MG63 (cell line): Measurements from ENCODE around the gene PRKAR2B. TPM values are rescaled to one million over a fixed set of nuclear protein-coding genes. Genes with fewer than 3 reads are reported as not detected.
"Not testable (repeated sequence)": the region's sequence is repeated elsewhere in the genome, so short reads cannot be mapped to it uniquely, and the experiment has no call there.

ENCODE experiments used
- DNase-seq: peaks from one replicate; pipeline ENCODE4 v3.0.0-alpha.2; 2020
- H3K27me3 ChIP-seq: fragments of 250-450 bp; sonication (Bioruptor Pico); 2 replicates; pipeline ENCODE4 v1.5.1; 2020; ENCODE audit warnings: mild to moderate bottlenecking, moderate library complexity
- H3K36me3 ChIP-seq: fragments of 250-450 bp; sonication (Bioruptor Pico); 2 replicates; pipeline ENCODE4 v1.5.1; 2020; ENCODE audit warnings: mild to moderate bottlenecking, moderate library complexity
- H3K4me3 ChIP-seq: fragments of 250-450 bp; sonication (Bioruptor Pico); 2 replicates; pipeline ENCODE4 v1.5.1; 2020; ENCODE audit warnings: mild to moderate bottlenecking, moderate library complexity
- H3K9me3 ChIP-seq: fragments of 250-450 bp; sonication (Bioruptor Pico); 2 replicates; pipeline ENCODE4 v1.5.1; 2020; ENCODE audit warnings: mild to moderate bottlenecking, moderate library complexity
- total RNA-seq: library from RNA; depleted of rRNA; stranded (reverse); fragments of >200 nt; shearing (Covaris generic); gene quantifications from 2 replicates; pipeline ENCODE4 v1.2.3, GENCODE V29; 2014; ENCODE audit warnings: low replicate concordance

Gene PRKAR2B
- total RNA-seq, 1 experiment from 2014 or later, result 1.3 TPM

DNA sequence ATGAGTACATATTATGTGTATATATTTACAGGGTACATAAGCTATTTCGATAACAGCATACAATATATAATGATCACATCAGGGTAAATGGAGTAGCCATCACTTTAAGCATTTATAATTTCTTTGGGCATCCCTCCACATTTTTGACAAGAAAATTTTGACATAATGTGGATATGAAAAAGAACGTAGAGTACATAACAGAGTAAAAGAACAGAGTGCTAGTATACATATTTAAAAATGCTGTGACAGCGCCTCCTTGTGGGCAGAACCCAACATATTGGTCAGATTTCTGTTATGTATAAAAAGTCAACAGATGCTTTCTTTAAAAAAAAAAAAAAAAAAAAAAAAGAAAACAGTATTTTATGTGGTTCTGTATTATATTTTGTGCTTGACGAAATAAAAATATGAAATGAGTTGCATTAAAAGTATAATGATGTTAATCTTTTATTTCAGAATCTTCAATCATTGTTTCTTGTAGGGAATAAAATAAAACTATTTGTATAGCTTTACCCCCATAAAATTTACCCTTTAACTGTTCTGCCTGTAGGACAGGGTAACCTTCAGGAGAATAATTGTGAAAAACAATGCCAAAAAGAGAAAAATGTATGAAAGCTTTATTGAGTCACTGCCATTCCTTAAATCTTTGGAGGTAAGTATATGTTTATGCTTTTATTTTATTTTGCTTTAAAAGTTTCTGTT, 106.0 kb downstream of the PRKAR2B start:
- H3K36me3 ChIP-seq, result no peaks in the 10 kb centered on the region
- H3K27me3 ChIP-seq, result no peaks in the 10 kb centered on the region
- peak; percentile 14 for DNase-seq
- H3K9me3 ChIP-seq, result no peaks in the 10 kb centered on the region
- no peak overlapping the region for H3K4me3 ChIP-seq

DNA sequence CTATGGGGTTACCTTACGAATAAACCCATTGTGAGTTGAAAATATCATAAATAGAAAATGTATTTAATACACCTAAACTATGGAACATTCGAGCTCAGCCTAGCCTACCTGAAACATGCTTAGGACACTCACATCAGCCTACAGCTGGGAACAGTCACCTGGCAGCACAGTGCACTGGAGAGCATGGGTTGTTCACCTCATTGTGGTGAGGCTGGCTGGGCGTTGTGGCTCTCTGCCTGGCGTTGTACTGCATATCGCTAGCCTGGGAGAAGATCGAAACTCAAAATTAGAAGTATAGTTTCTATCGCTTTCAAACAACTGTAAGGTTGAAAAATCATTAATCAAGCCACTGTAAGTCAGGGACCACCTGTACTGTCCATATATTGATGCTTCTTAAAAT, 107.0 kb downstream of the PRKAR2B start:
- Histone ChIP-seq H3K9me3 (no peaks in the 10 kb centered on the region), H3K4me3 (no peak overlapping the region), H3K27me3 (no peaks in the 10 kb centered on the region), H3K36me3 (no peaks in the 10 kb centered on the region)
- DNase-seq, result no peak

DNA sequence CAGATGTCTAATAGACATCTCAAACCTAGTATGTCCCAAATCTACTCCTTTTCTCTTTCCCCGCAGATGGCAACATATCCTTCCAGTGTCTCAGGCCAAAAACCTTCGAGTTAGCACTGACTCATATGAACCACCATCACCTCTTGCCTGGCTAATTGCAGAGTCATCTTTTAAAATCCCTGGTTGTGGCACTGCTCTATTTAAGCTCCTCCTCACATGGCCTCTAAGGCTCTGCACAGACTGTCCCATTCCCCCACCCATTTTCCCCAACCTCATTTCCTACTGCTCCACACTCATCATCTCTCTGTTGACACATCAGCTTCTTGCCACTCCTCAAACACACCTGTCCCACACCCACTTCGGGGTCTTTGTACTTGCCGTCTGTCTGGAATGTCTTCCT, 107.5 kb downstream of the PRKAR2B start:
- DNase-seq, result no peak

DNA sequence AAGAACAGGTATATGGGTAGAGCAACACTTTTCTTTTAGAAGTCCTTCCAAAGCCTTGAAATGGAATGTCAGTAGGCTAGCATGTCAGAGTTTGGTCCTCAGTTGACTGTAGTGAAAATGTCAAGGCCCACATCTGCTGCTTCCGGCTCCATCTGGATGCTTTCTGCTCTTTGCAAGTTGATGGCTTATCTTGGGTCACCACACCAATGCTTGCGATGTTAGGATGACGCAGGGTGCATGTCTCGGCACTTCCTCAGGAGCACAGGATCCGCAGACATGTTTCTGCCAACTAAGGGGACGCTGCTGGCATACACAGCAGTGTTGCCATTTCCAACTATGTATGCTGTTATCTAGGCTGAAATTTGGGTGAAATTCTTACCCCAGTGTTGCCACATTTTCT, 110.3 kb downstream of the PRKAR2B start:
- no peak for DNase-seq
- H3K4me3 ChIP-seq, result no peak overlapping the region
- H3K9me3 ChIP-seq, result no peaks in the 10 kb centered on the region
- H3K27me3 ChIP-seq, result no peaks in the 10 kb centered on the region
- no peaks in the 10 kb centered on the region for H3K36me3 ChIP-seq

More for the DNA sequence above, 107.5 kb downstream of the PRKAR2B start:
- Histone ChIP-seq H3K36me3 (no peaks in the 10 kb centered on the region), H3K4me3 (no peak overlapping the region), H3K27me3 (no peaks in the 10 kb centered on the region), H3K9me3 (no peaks in the 10 kb centered on the region)

DNA sequence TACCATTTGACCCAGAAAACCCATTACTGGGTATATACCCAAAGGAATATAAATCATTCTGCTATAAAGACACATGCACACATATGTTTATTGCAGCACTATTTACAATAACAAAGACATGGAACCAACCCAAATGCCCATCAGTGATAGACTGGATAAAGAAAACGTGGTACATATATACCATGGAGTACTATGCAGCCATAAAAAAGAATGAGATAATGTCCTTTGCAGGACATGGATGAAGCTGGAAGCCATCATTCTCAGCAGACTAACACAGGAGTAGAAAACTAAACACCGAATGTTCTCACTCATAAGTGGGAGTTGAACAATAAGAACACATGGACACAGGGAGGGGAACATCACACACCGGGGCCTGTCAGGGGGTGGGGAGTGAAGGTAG, 111.2 kb downstream of the PRKAR2B start:
- H3K27me3 ChIP-seq, DNase-seq, H3K36me3 ChIP-seq, H3K4me3 ChIP-seq, H3K9me3 ChIP-seq: not testable (repeated sequence)

DNA sequence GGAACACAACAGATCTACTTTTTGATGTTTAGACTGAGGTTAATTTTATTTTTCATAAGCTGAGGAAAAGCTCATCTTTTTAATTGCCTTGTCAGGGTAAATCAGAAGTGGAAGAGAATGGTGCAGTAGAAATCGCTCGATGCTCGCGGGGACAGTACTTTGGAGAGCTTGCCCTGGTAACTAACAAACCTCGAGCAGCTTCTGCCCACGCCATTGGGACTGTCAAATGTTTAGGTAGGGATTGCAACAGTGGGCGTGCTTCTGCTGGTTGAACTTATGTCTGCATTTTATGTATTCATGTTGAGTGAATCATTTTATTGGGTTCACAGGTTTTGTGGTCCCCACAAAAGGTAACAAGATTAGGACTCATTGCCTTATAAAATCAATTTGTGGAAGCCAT, 112.6 kb downstream of the PRKAR2B start:
- no peak overlapping the region for H3K4me3 ChIP-seq
- no peaks in the 10 kb centered on the region for H3K36me3 ChIP-seq
- no peaks in the 10 kb centered on the region for H3K9me3 ChIP-seq
- H3K27me3 ChIP-seq, result no peaks in the 10 kb centered on the region
- DNase-seq, result no peak

DNA sequence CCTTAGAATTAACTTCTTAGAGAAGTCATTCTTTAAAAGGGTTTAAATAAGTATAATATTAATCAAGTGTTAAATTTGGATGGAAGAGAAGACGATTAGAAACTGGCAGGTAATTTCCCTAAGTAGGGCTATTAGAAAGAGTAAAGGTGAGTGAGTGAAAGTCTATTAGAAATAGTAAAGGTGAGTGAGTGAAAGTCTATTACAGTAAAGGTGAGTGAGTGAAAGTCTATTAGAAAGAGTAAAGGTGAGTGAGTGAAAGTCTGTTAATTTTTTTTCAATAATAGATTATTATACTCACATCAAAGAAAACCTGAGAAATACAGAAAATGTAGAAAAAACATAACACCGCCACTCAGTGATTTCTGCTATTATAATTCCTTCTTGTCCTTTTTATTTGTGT, 113.5 kb downstream of the PRKAR2B start:
- DNase-seq, result no peak
- Histone ChIP-seq H3K9me3 (no peaks in the 10 kb centered on the region), H3K27me3 (no peaks in the 10 kb centered on the region), H3K4me3 (no peak overlapping the region), H3K36me3 (no peaks in the 10 kb centered on the region)

DNA sequence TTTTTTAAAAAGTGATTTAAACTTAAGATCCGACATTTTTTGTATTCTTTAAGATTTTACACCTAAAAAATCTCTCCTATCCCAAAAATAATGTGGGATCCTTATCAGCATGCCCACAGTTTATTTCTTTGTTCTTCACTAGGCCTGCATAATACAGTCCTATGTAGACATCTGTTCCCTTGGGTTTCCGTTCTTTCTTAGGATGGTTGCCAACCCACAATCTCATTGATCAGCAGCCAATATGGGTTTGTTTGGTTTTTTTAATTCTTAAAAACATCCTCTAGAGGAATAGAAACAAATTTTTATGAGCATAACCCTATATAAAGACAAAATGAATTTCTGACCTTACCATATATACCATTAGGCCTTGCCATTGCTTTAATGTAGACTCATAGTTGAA, 115.9 kb downstream of the PRKAR2B start:
- DNase-seq, result no peak
- no peak overlapping the region for H3K4me3 ChIP-seq
- H3K36me3 ChIP-seq, result no peaks in the 10 kb centered on the region

DNA sequence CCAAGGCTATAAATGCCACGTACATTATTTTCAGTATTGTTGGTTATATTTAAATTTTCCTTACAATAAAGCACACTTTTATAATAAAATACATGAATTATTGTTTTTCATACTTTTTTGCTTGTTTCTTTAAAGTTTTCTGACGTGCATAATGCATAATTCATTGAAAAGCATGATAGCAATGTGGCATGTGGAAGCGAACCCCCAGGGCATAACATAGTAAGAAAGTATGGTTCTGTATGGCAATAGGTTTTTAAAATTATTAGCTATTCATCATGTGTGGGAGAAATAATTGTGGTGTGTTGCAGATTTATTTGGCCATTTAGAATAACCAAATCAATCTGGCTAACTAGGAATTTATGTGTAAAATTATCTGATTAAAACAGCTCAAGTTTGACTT, 116.9 kb downstream of the PRKAR2B start:
- no peaks in the 10 kb centered on the region for H3K36me3 ChIP-seq
- no peaks in the 10 kb centered on the region for H3K9me3 ChIP-seq
- H3K27me3 ChIP-seq, result no peaks in the 10 kb centered on the region
- H3K4me3 ChIP-seq, result no peak overlapping the region
- no peak for DNase-seq

More for the DNA sequence above, 115.9 kb downstream of the PRKAR2B start:
- no peaks in the 10 kb centered on the region for H3K9me3 ChIP-seq
- H3K27me3 ChIP-seq, result no peaks in the 10 kb centered on the region

DNA sequence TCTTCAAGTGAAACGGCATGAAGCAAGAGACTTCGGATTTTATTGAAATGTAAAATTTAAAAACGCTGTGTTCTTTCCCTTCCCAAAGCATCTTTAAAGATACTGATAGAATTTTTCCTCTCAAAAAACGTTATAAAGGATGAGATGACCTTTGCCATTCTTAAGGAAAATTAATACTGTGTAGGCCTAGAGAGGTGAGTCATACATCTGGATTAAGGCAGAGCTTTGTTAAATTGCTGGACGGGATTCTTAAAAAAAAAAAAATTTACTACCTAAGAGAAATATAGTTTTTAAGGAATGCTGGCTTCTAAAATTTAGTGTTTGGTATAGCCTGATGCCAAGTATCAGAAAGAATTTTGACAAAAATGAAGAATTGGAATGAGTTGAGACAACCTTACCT, 118.0 kb downstream of the PRKAR2B start:
- Histone ChIP-seq H3K4me3 (no peak overlapping the region), H3K27me3 (no peaks in the 10 kb centered on the region), H3K9me3 (no peaks in the 10 kb centered on the region), H3K36me3 (no peaks in the 10 kb centered on the region)
- DNase-seq, result no peak

DNA sequence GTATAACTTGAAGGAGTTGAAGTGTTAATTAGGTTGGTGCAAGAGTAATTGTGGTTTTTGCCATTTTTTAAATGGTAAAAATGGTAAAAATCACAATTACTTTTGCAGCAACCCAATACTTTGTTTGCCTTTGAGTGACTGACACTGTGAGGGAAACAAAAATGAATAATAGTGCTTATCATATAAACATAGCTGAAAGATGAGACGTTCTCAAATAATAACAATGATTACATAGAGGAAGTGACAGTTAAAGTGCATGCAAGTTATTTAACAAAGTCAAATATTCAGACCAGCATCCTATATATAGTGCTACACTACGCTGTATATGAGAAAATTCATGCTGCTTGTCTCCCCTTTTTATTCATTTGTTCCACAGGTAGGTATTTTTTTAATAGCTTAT, 119.6 kb downstream of the PRKAR2B start:
- Histone ChIP-seq H3K27me3 (no peaks in the 10 kb centered on the region), H3K4me3 (no peak overlapping the region), H3K36me3 (no peaks in the 10 kb centered on the region), H3K9me3 (no peaks in the 10 kb centered on the region)
- no peak for DNase-seq

DNA sequence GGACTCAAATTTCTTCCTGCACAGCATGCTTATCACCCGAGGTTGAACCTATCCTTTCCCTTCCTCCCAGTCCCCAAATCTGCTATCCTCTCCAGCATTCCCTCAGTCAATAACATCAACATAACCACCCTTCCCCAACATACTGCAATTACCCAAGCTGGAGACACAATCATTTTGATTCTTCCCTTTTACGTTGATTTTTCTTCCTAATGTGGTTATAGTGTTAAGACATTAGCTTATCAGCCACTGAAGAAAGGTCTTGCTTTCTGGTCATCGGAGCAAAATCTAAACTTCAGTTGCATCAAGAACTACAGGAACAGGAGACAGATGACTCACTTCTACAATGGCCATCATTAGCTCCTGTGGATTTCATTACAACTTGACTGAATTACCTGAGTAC, 120.8 kb downstream of the PRKAR2B start:
- no peak for DNase-seq
- H3K4me3 ChIP-seq, result no peak overlapping the region
- H3K9me3 ChIP-seq, result no peaks in the 10 kb centered on the region
- no peaks in the 10 kb centered on the region for H3K36me3 ChIP-seq
- no peaks in the 10 kb centered on the region for H3K27me3 ChIP-seq

DNA sequence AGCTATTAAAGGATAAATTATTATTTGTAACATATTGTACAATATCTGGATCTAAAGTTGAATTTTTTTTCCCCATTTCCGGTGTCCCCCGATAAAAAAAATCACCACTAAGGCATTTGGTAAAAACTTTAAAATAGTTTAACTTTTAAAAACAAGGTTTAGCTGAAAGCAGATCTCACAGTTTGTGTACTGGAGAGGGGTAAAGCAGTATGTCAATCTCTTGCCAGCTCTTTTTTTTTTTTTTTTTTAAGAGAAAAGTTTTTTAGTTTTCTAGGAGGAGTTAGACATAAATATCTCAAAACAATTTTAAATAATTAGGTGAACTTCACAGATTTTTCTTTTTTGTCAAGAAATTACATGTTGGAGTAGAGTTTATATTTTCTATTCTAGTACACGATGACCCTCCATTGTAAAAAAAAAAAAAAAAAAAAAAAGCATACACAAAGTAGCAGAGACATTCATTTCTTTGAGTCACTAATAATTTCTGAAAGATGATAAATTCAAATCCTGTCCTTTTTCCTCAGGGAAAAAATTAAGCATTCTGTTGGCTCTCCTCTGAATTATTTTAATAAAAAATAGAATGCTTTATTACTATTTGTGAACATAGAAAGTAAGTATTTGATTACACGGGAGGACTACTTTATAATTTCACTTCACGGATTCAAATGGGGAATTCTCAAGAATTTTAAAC, 122.4 kb downstream of the PRKAR2B start:
- Histone ChIP-seq H3K36me3 (no peaks in the 10 kb centered on the region), H3K27me3 (no peaks in the 10 kb centered on the region), H3K9me3 (no peaks in the 10 kb centered on the region), H3K4me3 (peak overlapping the region; percentile 77)
- no peak for DNase-seq

DNA sequence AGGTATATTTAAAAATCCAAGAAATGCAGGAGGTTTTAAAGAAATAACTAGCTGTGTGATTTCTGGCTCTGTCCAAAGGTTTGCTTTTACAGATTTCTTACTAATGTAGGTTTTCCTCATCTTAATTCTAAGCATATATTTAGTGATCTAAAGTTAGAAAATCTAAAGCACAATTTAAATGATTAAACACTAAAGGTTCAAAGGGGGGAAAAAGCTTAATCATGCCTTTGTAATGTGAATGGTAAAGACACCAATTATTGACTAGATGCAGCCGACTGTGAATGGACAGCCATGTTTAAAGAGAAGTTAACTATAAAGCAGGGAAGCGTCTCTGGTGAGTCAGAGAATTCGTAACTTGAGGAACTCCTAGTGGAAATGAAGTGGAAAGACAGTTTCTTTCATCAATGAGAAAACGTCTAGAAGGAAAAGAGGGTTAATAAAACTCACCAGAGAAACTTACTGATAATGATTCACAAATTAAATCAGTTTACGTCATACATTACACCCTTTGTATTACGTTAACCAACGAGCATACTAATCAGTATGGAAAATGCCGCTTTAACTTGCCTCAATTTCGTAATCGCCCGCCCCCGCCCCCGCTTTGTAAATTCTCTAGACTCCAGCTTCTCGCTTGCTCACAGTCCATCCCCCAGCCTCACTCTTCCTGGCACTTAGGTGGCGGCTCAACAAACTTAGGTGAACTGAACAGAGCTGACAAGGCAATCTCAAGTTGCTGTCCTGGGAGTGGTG, 123.2 kb downstream of the PRKAR2B start:
- Histone ChIP-seq H3K36me3 (no peaks in the 10 kb centered on the region), H3K4me3 (peak overlapping the region; percentile 77), H3K27me3 (no peaks in the 10 kb centered on the region), H3K9me3 (no peaks in the 10 kb centered on the region)
- DNase-seq, result peak; percentile 26

DNA sequence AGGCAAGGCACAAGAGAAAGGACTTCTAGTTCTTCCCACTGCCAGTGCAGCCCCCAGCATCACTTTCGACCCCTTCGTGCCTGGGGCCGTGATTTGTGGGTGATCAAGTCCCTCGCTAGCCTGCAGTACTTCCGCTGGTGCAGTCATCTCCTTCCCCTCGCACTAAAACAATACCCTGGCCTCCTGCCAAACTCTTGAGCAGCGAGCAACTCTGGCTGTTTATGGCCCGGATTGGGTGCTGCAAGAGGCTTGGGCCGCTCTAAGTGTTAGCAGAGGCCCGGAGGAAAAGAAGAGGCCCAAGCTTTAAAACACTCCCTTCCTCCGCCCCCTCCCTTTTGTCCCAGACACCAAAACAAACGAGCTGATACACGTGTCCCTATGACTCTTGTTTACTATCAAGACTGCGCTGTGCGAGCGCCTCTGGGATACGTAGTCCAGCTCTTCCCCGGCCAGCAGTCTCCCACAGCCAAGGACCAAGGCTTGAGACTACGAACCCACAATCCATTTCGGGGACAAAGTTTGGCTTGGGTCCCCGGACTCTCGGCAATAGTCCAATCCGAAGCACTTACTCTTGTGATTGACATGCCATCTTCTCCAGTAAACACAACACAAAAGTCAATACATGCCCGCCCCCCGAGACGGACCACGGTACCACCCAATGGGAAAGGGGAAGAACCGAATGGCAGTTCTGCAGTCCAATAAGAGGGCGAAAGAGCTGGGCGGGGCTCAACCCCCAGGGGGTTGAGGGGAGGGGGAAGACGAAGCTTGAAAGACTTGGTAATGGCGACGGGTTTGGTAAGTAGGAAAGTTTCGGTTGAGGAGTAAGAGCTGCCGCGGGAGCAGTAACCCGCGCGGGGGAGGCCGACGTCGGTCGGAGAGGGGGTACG, 124.0 kb downstream of the PRKAR2B start, which contains the start of gene HBP1:
TSS of gene HBP1 (plus strand) at position 771 of the 887 bp plus-strand sequence. CDS start 10,891 bp downstream, outside the sequence.
- peak within 1 kb of the TSS; percentile 77 for H3K4me3 ChIP-seq
- H3K27me3 ChIP-seq, result no peaks in the 10 kb centered on the region
- peak; percentile 95 for DNase-seq
- no peaks in the 10 kb centered on the region for H3K36me3 ChIP-seq
- no peaks in the 10 kb centered on the region for H3K9me3 ChIP-seq

DNA sequence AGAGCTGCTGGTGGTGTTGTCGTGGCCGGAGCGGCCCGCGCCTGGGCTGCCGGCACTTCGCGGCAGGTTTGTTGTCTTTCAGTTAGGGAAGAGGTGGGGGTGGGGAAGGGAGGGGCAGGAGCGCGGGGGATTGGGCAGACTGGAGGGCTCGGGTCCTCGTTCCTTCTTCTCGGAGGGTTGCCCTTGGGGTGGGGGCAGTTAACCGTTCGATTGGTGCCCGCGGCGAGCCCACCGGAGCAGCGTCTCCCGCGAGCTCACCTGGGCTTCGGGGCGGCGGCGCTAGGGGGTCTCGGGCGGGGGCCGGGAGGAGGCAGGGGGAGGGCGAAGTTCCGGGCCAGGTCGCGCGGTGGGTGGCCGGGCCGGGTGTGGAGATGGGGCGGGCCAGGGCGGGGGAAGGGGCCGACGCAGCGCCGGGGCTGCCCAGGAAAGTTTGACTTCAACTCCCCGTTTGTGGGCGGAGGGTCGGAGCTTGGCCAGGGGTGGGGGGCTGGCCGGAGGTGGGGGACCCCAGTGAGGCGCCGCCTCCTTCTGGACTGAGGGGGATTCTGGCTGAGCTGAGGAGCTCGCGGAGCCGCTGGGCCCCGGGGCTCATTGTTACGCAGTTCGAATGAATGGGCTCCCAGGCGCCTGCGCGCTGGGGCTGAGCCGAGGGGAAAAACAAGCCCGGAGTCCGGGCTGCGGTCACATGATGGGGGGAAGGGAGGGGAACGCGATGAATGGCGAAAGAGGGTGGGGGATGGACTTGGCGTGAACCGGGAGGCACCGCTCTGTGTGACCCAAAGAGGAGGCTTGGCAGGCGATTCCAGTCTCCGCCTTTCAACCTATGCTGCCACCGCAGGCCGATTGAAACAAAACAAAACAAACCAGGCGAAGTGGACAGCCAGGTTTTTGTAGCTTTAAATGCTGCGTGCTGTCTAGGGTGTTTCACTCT, 124.9 kb downstream of the PRKAR2B start:
- no peaks in the 10 kb centered on the region for H3K36me3 ChIP-seq
- H3K9me3 ChIP-seq, result no peaks in the 10 kb centered on the region
- peak; percentile 92 for DNase-seq
- peak overlapping the region; percentile 77 for H3K4me3 ChIP-seq
- no peaks in the 10 kb centered on the region for H3K27me3 ChIP-seq
